HepG2 (cell line): ENCODE data around the gene PVR. TPM values are rescaled to one million over a fixed set of nuclear protein-coding genes. Genes with fewer than 3 reads are reported as not detected.

Source experiments
- ATAC-seq: fragments of 200-7000 bp; cut with Tn5 transposase; 3 replicates; pipeline ENCODE4 v1.9.1; 2020; ENCODE audit warnings: mild to moderate bottlenecking, moderate library complexity
- BruUV-seq: library from RNA; stranded (reverse); fragments of 400-500 nt; replicated peaks from 2 replicates; lab custom pipeline; 2021; lab: Mats Ljungman, UMichigan
- CTCF ChIA-PET: fragments of 300-600 bp; formaldehyde crosslinking; extraction: SDS; loops from one replicate; lab custom pipeline; 2021; ENCODE audit warnings: low total read pairs, inconsistent platforms, low intra/inter-chr PET ratio; lab: Yijun Ruan, JAX
- POLR2A ChIA-PET: fragments of 350-600 bp; sonication (Branson Sonifier 250); formaldehyde crosslinking; loops from one replicate; lab custom pipeline; 2020; ENCODE audit warnings: antibody characterized with exemption, inconsistent platforms; lab: Yijun Ruan, JAX
- DNase-seq: peaks from one replicate; pipeline ENCODE4 v3.0.0-alpha.2; 2015; ENCODE audit warnings: low spot score
- FAIRE-seq: peaks from 3 replicates; lab custom pipeline; 2011; peaks lifted over from hg19 to GRCh38; lab: Jason Lieb, UNC
- H2AFZ ChIP-seq: one replicate; pipeline ENCODE4 v1.6.1; 2011; ENCODE audit warnings: low read length, inconsistent platforms
- H3K27ac ChIP-seq: fragments of 300-600 bp; 3 replicates; pipeline ENCODE4 v1.8.0; 2011; ENCODE audit warnings: mixed run types, mild to moderate bottlenecking, mixed read lengths, low read length, inconsistent platforms; ENCODE audit not compliant: insufficient read depth; ENCODE audit errors: extremely low read length
- H3K27me3 ChIP-seq, 2 experiments: fragments of 200-600 bp in 1 of 2; 2 replicates in 1 of 2; 3 replicates in 1 of 2; pipeline versions ENCODE4 v1.6.0 to v1.8.0; 2011; ENCODE audit warnings: low read length in 2 of 2, mild to moderate bottlenecking in 2 of 2, moderate library complexity in 2 of 2, inconsistent platforms in 1 of 2; ENCODE audit not compliant: insufficient read depth in 2 of 2, control insufficient read depth in 1 of 2
- H3K36me3 ChIP-seq, 2 experiments: fragments of 200-600 bp in 1 of 2; replicated peaks in 1 of 2; 2 replicates in 1 of 2; 3 replicates in 1 of 2; pipeline versions ENCODE4 v1.5.1 to v1.8.0; 2011; ENCODE audit warnings: low read length in 2 of 2, inconsistent platforms in 1 of 2; ENCODE audit not compliant: insufficient read depth in 2 of 2, control insufficient read depth in 1 of 2
- H3K4me1 ChIP-seq: 2 replicates; pipeline ENCODE4 v1.5.1; 2012; ENCODE audit warnings: low read length, inconsistent platforms; ENCODE audit not compliant: insufficient read depth
- H3K4me2 ChIP-seq: 2 replicates; pipeline ENCODE4 v1.6.0; 2011; ENCODE audit warnings: low read depth, low read length, inconsistent platforms
- H3K4me3 ChIP-seq, 3 experiments: fragments of 200-600 bp in 1 of 3; sonication (generic), shearing (Covaris generic) in 1 of 3; replicated peaks in 1 of 3; 2 replicates each; pipeline ENCODE4 v1.5.1; 2011 to 2016; ENCODE audit warnings: low read length in 3 of 3, inconsistent platforms in 2 of 3, low read depth in 2 of 3, mild to moderate bottlenecking in 2 of 3, control low read depth in 1 of 3, mixed read lengths in 1 of 3; ENCODE audit not compliant: insufficient read depth in 1 of 3
- H3K79me2 ChIP-seq: one replicate; pipeline ENCODE4 v1.6.1; 2011; ENCODE audit warnings: low read length, inconsistent platforms; ENCODE audit not compliant: insufficient read depth
- H3K9ac ChIP-seq: 2 replicates; pipeline ENCODE4 v1.6.0; 2011; ENCODE audit warnings: mild to moderate bottlenecking, low read depth, low read length, inconsistent platforms; ENCODE audit not compliant: insufficient read depth
- H3K9me3 ChIP-seq: 2 replicates; pipeline ENCODE4 v1.5.1; 2012; ENCODE audit warnings: mild to moderate bottlenecking, low read length
- H4K20me1 ChIP-seq: 2 replicates; pipeline ENCODE4 v1.6.0; 2011; ENCODE audit warnings: inconsistent platforms, mild to moderate bottlenecking, low read length, moderate library complexity; ENCODE audit not compliant: insufficient read depth
- EP300 ChIP-seq, 3 experiments: sonication (generic) in 1 of 3; formaldehyde crosslinking in 1 of 3; IDR thresholded peaks; 2 replicates each; pipeline versions ENCODE4 v1.5.1 to v1.6.1; 2011 to 2020; ENCODE audit warnings: low read depth in 2 of 3, low read length in 2 of 3, borderline replicate concordance in 1 of 3, improper control_type of control experiment in 1 of 3, mild to moderate bottlenecking in 1 of 3, missing genetic modification reagents in 1 of 3, moderate library complexity in 1 of 3
- ISL2 ChIP-seq: sonication (generic); formaldehyde crosslinking; IDR thresholded peaks from 2 replicates; pipeline ENCODE4 v1.5.0; 2020; ENCODE audit warnings: missing genetic modification reagents
- WGBS: methylation state at CpG from one replicate; pipeline ENCODE4 v1.1.6; 2017; ENCODE audit warnings: low lambda C conversion rate; 5-methylcytosine and 5-hydroxymethylcytosine counted together
- in situ Hi-C: cut with HindIII; loops from 2 replicates; pipeline ENCODE4 v1.10.0; 2017; ENCODE audit warnings: low pct_unique_long_range_greater_than_20kb; ENCODE audit not compliant: extremely low pct_ligation_motif_present
- intact Hi-C: fragments of 100-400 bp; cut with micrococcal nuclease; formaldehyde crosslinking; loops from one replicate; pipeline ENCODE4 v1.10.0; 2022; ENCODE audit not compliant: unreplicated experiment
- polyA plus RNA-seq, 8 experiments: library from polyadenylated mRNA; depleted of rRNA in 3 of 8; stranded (reverse) in 7 of 8; unstranded in 1 of 8; fragments of >200 nt; fragmentation: Illumina TruSeq in 4 of 8; extraction: Trizol in 4 of 8; gene quantifications; 2 replicates each; pipeline versions ENCODE4 v1.2.1 to v1.2.3, GENCODE V29; 2011 to 2016; ENCODE audit warnings: low read depth in 4 of 8, missing spikeins in 1 of 8, mixed read lengths in 1 of 8; ENCODE audit not compliant: insufficient read depth in 1 of 8
- total RNA-seq, 5 experiments: library from RNA; depleted of rRNA; stranded (reverse); fragments of >200 nt; fragmentation: Illumina TruSeq; extraction: Trizol; gene quantifications; 2 replicates each; pipeline ENCODE4 v1.2.3, GENCODE V29; 2016; ENCODE audit warnings: low read depth in 1 of 5
- TF ChIP-seq, protein P1 (sequence below): sonication (generic); formaldehyde crosslinking; IDR thresholded peaks from 2 replicates; pipeline ENCODE4 v1.8.1; 2023; ENCODE audit warnings: mild to moderate bottlenecking, moderate library complexity, missing genetic modification reagents
- TF ChIP-seq, protein P2 (sequence below): sonication (generic); formaldehyde crosslinking; IDR thresholded peaks from 2 replicates; pipeline ENCODE4 v1.4.0; 2020; ENCODE audit warnings: missing genetic modification reagents
- TF ChIP-seq, protein P3 (sequence below): sonication (generic); formaldehyde crosslinking; IDR thresholded peaks from 2 replicates; pipeline ENCODE4 v1.4.0; 2020; ENCODE audit warnings: missing genetic modification reagents

Gene PVR
- total and polyA plus RNA-seq, 2 of the 13 experiments (the other 11 are each of a cell fraction or from before 2014, with no cell fraction given): 43.4 to 46.6 TPM

DNA sequence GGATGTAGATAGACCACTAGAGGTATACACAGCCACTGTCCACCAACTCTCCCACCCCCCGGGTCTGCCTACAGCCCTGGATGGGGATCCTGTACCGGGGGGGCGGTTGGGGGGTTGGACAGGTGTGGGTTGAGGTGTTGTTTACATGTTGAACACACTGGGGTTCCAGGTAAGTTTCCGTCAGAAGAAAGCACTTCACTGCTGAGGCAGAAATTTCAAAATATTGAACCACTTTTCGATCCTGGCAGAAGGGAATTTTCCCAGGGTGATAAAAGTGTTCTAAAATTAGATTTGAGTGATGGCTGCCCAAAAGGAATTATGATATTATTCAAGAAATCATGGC, 48.6 kb downstream of the PVR start:
- no peaks in the 10 kb centered on the region for H3K9me3 ChIP-seq
- no peak overlapping the region for H2AFZ ChIP-seq
- no peaks in the 10 kb centered on the region for H3K36me3 ChIP-seq
- no peaks in the 10 kb centered on the region for H4K20me1 ChIP-seq
- H3K79me2 ChIP-seq: no peaks in the 10 kb centered on the region
- H3K27ac ChIP-seq: peak overlapping the region; percentile 58
- no TSS peak for BruUV-seq
- intact Hi-C loops: no loop called here
- peak overlapping the region; percentile 77; the same call in 1 of the 2 replicates for H3K4me2 ChIP-seq
- in situ Hi-C loops: no loop called here
- H3K4me3 ChIP-seq: no peak overlapping the region; a peak in 1 of 6 replicates
- ATAC-seq (no peak), DNase-seq (no peak), FAIRE-seq (no peak)
- H3K4me1 ChIP-seq: peaks cover 86% of the 10 kb centered on the region
- WGBS: 27% methylated on average over 5 of the region's 5 CpGs
- H3K27me3 ChIP-seq: no peaks in the 10 kb centered on the region
- H3K9ac ChIP-seq: no peak overlapping the region
- CTCF ChIA-PET: no interaction called here
- TF ChIP-seq, protein P1, sequence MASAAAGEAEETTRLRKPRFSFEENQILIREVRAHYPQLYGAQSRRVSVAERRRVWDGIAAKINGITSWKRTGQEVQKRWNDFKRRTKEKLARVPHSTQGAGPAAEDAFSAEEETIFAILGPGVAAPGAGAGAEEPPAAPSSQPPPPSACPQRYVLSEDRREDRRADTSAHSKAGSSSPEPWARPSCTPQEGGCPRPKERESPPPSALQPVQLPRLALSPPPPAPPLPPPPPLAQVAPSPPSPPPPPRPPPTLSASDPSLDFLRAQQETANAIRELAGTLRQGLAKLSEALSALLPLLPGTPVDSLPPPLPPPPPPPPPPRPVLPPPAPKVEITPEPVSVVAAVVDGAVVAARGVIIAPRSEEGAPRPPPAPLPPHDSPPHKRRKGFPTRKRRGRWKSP (CRISPR knock-in tag): no peak
- 0 out of 4 replicates have a peak, but pooled peaks of 1 of the 2 experiments have one; percentile 3 for TF ChIP-seq EP300 (IDR thresholded peaks at IDR 0.05; ENCODE audit: low read depth in 2 of 2, low read length in 2 of 2)
- TF ChIP-seq EP300 (CRISPR knock-in tag; IDR thresholded peaks at IDR 0.05; ENCODE audit: borderline replicate concordance): no peak
- TF ChIP-seq, protein P2, sequence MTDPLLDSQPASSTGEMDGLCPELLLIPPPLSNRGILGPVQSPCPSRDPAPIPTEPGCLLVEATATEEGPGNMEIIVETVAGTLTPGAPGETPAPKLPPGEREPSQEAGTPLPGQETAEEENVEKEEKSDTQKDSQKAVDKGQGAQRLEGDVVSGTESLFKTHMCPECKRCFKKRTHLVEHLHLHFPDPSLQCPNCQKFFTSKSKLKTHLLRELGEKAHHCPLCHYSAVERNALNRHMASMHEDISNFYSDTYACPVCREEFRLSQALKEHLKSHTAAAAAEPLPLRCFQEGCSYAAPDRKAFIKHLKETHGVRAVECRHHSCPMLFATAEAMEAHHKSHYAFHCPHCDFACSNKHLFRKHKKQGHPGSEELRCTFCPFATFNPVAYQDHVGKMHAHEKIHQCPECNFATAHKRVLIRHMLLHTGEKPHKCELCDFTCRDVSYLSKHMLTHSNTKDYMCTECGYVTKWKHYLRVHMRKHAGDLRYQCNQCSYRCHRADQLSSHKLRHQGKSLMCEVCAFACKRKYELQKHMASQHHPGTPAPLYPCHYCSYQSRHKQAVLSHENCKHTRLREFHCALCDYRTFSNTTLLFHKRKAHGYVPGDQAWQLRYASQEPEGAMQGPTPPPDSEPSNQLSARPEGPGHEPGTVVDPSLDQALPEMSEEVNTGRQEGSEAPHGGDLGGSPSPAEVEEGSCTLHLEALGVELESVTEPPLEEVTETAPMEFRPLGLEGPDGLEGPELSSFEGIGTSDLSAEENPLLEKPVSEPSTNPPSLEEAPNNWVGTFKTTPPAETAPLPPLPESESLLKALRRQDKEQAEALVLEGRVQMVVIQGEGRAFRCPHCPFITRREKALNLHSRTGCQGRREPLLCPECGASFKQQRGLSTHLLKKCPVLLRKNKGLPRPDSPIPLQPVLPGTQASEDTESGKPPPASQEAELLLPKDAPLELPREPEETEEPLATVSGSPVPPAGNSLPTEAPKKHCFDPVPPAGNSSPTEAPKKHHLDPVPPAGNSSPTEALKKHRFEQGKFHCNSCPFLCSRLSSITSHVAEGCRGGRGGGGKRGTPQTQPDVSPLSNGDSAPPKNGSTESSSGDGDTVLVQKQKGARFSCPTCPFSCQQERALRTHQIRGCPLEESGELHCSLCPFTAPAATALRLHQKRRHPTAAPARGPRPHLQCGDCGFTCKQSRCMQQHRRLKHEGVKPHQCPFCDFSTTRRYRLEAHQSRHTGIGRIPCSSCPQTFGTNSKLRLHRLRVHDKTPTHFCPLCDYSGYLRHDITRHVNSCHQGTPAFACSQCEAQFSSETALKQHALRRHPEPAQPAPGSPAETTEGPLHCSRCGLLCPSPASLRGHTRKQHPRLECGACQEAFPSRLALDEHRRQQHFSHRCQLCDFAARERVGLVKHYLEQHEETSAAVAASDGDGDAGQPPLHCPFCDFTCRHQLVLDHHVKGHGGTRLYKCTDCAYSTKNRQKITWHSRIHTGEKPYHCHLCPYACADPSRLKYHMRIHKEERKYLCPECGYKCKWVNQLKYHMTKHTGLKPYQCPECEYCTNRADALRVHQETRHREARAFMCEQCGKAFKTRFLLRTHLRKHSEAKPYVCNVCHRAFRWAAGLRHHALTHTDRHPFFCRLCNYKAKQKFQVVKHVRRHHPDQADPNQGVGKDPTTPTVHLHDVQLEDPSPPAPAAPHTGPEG (CRISPR knock-in tag): 0 out of 2 replicates have a peak, but pooled peaks have one; percentile 53
- TF ChIP-seq, protein P3, sequence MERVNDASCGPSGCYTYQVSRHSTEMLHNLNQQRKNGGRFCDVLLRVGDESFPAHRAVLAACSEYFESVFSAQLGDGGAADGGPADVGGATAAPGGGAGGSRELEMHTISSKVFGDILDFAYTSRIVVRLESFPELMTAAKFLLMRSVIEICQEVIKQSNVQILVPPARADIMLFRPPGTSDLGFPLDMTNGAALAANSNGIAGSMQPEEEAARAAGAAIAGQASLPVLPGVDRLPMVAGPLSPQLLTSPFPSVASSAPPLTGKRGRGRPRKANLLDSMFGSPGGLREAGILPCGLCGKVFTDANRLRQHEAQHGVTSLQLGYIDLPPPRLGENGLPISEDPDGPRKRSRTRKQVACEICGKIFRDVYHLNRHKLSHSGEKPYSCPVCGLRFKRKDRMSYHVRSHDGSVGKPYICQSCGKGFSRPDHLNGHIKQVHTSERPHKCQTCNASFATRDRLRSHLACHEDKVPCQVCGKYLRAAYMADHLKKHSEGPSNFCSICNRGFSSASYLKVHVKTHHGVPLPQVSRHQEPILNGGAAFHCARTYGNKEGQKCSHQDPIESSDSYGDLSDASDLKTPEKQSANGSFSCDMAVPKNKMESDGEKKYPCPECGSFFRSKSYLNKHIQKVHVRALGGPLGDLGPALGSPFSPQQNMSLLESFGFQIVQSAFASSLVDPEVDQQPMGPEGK: peak; percentile 49
- no peak for TF ChIP-seq ISL2 (CRISPR knock-in tag)
- POLR2A ChIA-PET: interaction anchor here (1.3 to 1.8 kb wide), 4 partner anchors 32 to 121 kb away, joined by 3 to 10 read pairs (median 5); partner anchors contain the start of gene BCAM
